MCF 10A (cell line): Measurements from ENCODE around the gene SLC25A5. TPM values are rescaled to one million over a fixed set of nuclear protein-coding genes. Genes with fewer than 3 reads are reported as not detected.

Source experiments
- BruUV-seq: library from RNA; stranded (reverse); fragments of 400-500 nt; replicated peaks from 2 replicates; lab custom pipeline; 2021; lab: Mats Ljungman, UMichigan
- CTCF ChIA-PET: fragments of 300-600 bp; sonication (Branson Sonifier 250); formaldehyde crosslinking; extraction: SDS; loops from one replicate; lab custom pipeline; 2021; ENCODE audit warnings: antibody characterized with exemption, inconsistent platforms; lab: Yijun Ruan, JAX
- POLR2A ChIA-PET: fragments of 300-600, 350-650 bp; sonication (Branson Sonifier 250); formaldehyde crosslinking; extraction: SDS; loops from one replicate; lab custom pipeline; 2020; ENCODE audit warnings: antibody characterized with exemption, inconsistent platforms; lab: Yijun Ruan, JAX
- DNase-seq: peaks from one replicate; pipeline ENCODE4 v3.0.0-alpha.2; 2018; ENCODE audit not compliant: unreplicated experiment
- H3K27ac Mint-ChIP-seq: one replicate; pipeline ENCODE4 v1.8.0; 2022; ENCODE audit warnings: mild to moderate bottlenecking, low read depth, mixed read lengths; ENCODE audit not compliant: unreplicated experiment
- H3K27me3 Mint-ChIP-seq: one replicate; pipeline ENCODE4 v1.8.0; 2022; ENCODE audit warnings: mixed read lengths; ENCODE audit not compliant: insufficient read depth, unreplicated experiment
- H3K36me3 Mint-ChIP-seq: one replicate; pipeline ENCODE4 v1.8.0; 2022; ENCODE audit warnings: mild to moderate bottlenecking, moderate library complexity, mixed read lengths; ENCODE audit not compliant: insufficient read depth, unreplicated experiment
- H3K4me1 Mint-ChIP-seq: one replicate; pipeline ENCODE4 v1.8.0; 2022; ENCODE audit warnings: mixed read lengths; ENCODE audit not compliant: insufficient read depth, unreplicated experiment
- H3K4me3 Mint-ChIP-seq: one replicate; pipeline ENCODE4 v1.8.0; 2022; ENCODE audit warnings: mild to moderate bottlenecking, moderate library complexity, mixed read lengths; ENCODE audit not compliant: unreplicated experiment
- H3K9me3 Mint-ChIP-seq: one replicate; pipeline ENCODE4 v1.8.0; 2022; ENCODE audit warnings: mixed read lengths; ENCODE audit not compliant: unreplicated experiment
- CTCF ChIP-seq: fragments of 200-600 bp; IDR thresholded peaks from one replicate; pipeline ENCODE4 v1.8.0; 2022; ENCODE audit warnings: antibody characterized with exemption, mild to moderate bottlenecking; ENCODE audit not compliant: unreplicated experiment
- intact Hi-C: fragments of 100-400 bp; cut with micrococcal nuclease; formaldehyde crosslinking; loops from 2 replicates; pipeline ENCODE4 v1.14.1; 2022
- total RNA-seq: library from RNA; stranded (reverse); gene quantifications from 2 replicates; pipeline ENCODE4 v1.2.3, GENCODE V29; 2022

Gene SLC25A5
- total RNA-seq, 1 experiment from 2014 or later: 405 TPM

DNA sequence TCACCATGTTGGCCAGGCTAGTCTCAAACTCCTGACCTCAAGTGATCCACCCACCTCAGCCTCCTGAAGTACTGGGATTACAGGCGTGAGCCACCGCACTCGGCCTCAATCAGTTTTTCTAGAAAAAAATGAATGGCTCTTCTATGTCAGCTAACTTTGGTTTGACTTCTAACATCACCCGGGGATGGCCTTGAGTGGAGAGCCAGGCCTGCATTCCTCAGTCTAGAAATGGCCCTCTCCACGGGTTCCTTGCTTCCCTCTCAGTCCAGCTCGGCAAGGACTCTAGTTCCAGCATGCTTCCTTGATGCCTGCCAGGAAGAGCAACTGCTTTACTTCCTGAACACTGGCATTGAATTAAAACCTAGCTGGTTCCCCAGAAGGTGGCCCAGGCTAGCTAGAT, 39.0 kb downstream of the SLC25A5 start:
- Mint-ChIP-seq H3K4me1 (peaks cover 16% of the 10 kb centered on the region), H3K4me3 (no peak overlapping the region), H3K9me3 (no peaks in the 10 kb centered on the region), H3K27ac (peak overlapping the region; percentile 57), H3K36me3 (no peaks in the 10 kb centered on the region), H3K27me3 (no peaks in the 10 kb centered on the region)
- POLR2A ChIA-PET: interaction anchor here (1.7 to 2.0 kb wide), 2 partner anchors 14 to 39 kb away, joined by 4 to 5 read pairs; partner anchors contain the start of gene SLC25A5
- no TSS peak for BruUV-seq
- intact Hi-C loops: no loop called here
- CTCF ChIA-PET: interaction anchor here (0.6 to 19.2 kb wide), 5 partner anchors 9 to 870 kb away, joined by 3 to 485 read pairs (median 6); no protein-coding TSS in a partner anchor
- DNase-seq: no peak
- no peak for TF ChIP-seq CTCF

DNA sequence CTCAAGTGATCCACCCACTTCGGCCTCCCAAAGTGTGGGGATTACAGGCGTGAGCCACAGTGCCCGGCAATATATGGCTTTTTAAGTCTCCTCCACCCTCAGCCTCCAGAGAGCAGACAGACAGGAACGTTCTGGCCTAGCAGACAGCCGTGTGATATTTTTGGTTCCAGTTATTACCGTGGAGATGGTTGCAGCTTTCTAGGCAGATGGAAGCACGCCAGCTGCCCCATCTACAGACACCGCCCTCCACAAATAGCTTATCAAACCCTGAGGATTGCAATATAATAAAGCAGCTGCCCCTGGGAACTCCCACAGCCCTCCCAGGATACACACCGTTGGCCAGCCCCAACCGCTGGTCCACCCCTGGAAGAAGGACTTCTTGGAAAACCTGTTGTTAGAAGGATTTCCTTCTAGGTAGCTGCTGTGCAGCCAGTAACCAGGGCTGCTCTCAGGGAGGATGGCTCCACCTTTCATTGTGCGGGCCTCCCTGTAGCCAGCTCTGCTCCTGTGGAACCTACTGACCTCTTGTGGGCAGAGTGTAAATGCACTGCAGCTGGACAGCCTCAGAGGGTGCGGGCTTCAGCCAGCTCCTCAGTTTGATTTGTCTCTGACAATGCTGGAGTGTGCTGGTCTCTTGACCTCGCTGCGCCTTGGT, 44.0 kb downstream of the SLC25A5 start:
- Mint-ChIP-seq H3K4me1 (no peaks in the 10 kb centered on the region), H3K27me3 (no peaks in the 10 kb centered on the region), H3K27ac (no peak overlapping the region), H3K36me3 (no peaks in the 10 kb centered on the region), H3K9me3 (no peaks in the 10 kb centered on the region), H3K4me3 (no peak overlapping the region)
- peak; percentile 74 for TF ChIP-seq CTCF
- CTCF ChIA-PET: interaction anchor here (0.5 to 19.2 kb wide), 34 partner anchors 9 to 669 kb away, joined by 3 to 485 read pairs (median 4); partner anchors contain the start of gene UBE2A
- BruUV-seq: no TSS peak
- DNase-seq: peak; percentile 84
- POLR2A ChIA-PET: interaction anchor here (0.6 to 1.7 kb wide), 10 partner anchors 9 to 277 kb away, joined by 3 to 17 read pairs (median 6); partner anchors contain the start of gene SLC25A5
- intact Hi-C loops: loop anchor here (1.0 to 5.0 kb wide), 3 partner anchors 24 to 121 kb away; no protein-coding TSS in a partner anchor

DNA sequence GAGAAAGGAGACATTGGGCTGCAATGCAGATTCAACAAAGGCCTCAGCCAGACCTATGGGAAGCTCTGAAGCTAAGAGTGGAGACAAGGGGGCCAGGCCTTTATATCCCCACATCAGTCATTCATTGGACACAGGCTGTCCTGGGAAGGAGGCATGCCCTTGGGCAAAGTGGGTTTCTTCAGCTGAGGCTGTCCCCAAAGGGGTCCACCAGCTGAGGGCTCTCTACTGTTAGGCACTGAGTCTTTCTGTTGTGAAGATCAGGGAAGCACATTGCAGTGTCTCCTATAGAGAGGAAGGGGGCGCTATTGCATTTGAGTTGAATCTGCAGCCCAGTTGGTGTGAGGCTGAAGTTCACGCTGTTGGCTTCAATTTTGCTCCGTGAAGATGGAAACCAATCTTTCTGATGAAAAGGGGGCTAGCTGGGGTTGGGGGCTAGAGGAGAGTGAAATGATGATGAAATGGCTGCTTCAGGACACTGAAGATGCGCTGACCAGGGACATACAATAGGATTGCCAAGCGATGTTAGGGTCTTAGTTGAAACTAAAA, 48.0 kb downstream of the SLC25A5 start:
- POLR2A ChIA-PET: interaction anchor here (1.0 kb wide), 2 partner anchors 47 to 58 kb away, joined by 3 to 5 read pairs; partner anchors contain the start of gene UBE2A
- no peak overlapping the region for H3K4me3 Mint-ChIP-seq
- peak; percentile 69 for DNase-seq
- intact Hi-C loops: loop anchor here (1.0 kb wide), 5 partner anchors 58 to 365 kb away; partner anchors contain the start of genes NKRF and UBE2A
- H3K9me3 Mint-ChIP-seq: no peaks in the 10 kb centered on the region
- no TSS peak for BruUV-seq
- CTCF ChIA-PET: interaction anchor here (0.6 to 19.2 kb wide), 31 partner anchors 9 to 671 kb away, joined by 3 to 485 read pairs (median 4); partner anchors contain the start of gene SLC25A5
- H3K36me3 Mint-ChIP-seq: no peaks in the 10 kb centered on the region
- H3K27me3 Mint-ChIP-seq: peaks cover 13% of the 10 kb centered on the region
- no peaks in the 10 kb centered on the region for H3K4me1 Mint-ChIP-seq
- peak; percentile 65 for TF ChIP-seq CTCF
- no peak overlapping the region for H3K27ac Mint-ChIP-seq

DNA sequence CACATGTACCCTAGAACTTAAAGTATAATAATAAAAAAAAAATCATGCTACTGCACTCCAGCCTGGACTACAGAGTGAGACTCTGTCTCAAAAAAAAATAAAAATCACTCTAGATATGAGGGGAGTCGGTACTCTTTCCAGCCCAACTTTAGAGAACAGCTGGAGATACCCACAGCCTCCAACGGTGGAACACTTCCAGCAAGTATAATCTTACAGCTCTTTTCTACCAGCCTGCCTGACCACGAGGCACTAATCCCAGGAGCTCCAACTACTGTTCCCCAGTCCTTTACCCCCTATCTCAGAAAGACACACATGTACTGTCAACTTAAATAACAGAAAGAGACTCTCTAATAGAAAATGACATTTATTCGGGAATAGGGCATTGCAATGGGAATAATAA, 50.1 kb downstream of the SLC25A5 start:
- ChIA-PET CTCF (interaction anchor here (0.6 to 0.7 kb wide), 5 partner anchors 34 to 496 kb away, joined by 3 read pairs; no protein-coding TSS in a partner anchor), POLR2A (no interaction called here)
- TF ChIP-seq CTCF: no peak
- H3K9me3 Mint-ChIP-seq: no peaks in the 10 kb centered on the region
- intact Hi-C loops: no loop called here
- no peaks in the 10 kb centered on the region for H3K4me1 Mint-ChIP-seq
- no peak overlapping the region for H3K4me3 Mint-ChIP-seq
- peaks cover 13% of the 10 kb centered on the region for H3K27me3 Mint-ChIP-seq
- DNase-seq: no peak
- no TSS peak for BruUV-seq
- H3K36me3 Mint-ChIP-seq: no peaks in the 10 kb centered on the region
- no peak overlapping the region for H3K27ac Mint-ChIP-seq
